ENCODE data around the gene OR10A2. TPM values are rescaled to one million over a fixed set of nuclear protein-coding genes. Genes with fewer than 3 reads are reported as not detected.

Gene OR10A2
- polyA plus RNA-seq, 1 of the 3 experiments (the other 2 are of a cell fraction), result not detected

DNA sequence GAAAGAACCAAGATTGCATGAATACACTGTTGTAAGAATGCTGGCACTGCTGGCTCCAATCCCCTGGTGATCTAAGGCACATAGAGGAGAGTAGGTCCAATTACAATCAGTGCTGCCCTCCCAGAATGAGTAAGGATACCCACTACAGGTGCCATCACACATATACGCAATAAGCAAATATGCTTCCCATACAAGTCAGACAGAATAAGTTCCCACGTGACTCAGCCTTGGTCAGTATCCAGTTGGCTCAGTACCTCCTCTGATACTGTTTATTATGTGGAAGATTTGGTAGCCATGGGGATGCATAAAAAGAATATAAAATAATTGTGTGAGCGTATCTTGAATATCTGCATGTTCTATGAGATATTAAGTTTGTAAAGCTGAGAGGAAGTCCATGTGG, 49.1 kb downstream of the OR10A2 start:
- H4K20me1 ChIP-seq (ENCODE audit: insufficient read depth), result no peaks in the 10 kb centered on the region
- no peak overlapping the region for H3K4me3 ChIP-seq (ENCODE audit: low read depth in 2 of 2, low read length in 1 of 2)
- H3K9me2 ChIP-seq, result no peaks in the 10 kb centered on the region
- no peaks in the 10 kb centered on the region for H3F3A ChIP-seq (replicated peaks; ENCODE audit: insufficient read depth)
- POLR2A ChIA-PET, result no interaction called here
- H3K27ac ChIP-seq (ENCODE audit: low read depth in 2 of 2, low read length in 1 of 2), result no peak overlapping the region
- 12% methylated on average over 3 of the region's 3 CpGs for WGBS (ENCODE audit: low lambda C conversion rate)
- no peaks in the 10 kb centered on the region for H3K36me3 ChIP-seq (replicated peaks in 1 of 2; ENCODE audit: control insufficient read depth in 1 of 2, insufficient read depth in 2 of 2, low read length in 1 of 2)
- H2AFZ ChIP-seq (ENCODE audit: low read depth), result no peak overlapping the region
- H3K27me3 ChIP-seq (ENCODE audit: insufficient read depth), result no peaks in the 10 kb centered on the region
- DNase-seq, result no peak
- H3K4me2 ChIP-seq, result no peak overlapping the region
- CTCF ChIA-PET, result no interaction called here
- no peaks in the 10 kb centered on the region for H3K79me2 ChIP-seq (ENCODE audit: insufficient read depth)
- no peaks in the 10 kb centered on the region for H3K4me1 ChIP-seq (ENCODE audit: control insufficient read depth in 1 of 2, insufficient read depth in 2 of 2, low read depth in 1 of 2, low read length in 1 of 2)
- TF ChIP-seq NRF1 (IDR thresholded peaks at IDR 0.05; ENCODE audit: low read depth, low read length) (no peak), GATA2 (CRISPR knock-in tag; IDR thresholded peaks at IDR 0.05) (no peak), EP300 (IDR thresholded peaks at IDR 0.05; ENCODE audit: borderline replicate concordance in 1 of 2, low read depth in 1 of 2, low read length in 1 of 2) (no peak), FOXJ3 (CRISPR knock-in tag; IDR thresholded peaks at IDR 0.05) (no peak), MXI1 (IDR thresholded peaks at IDR 0.05; ENCODE audit: low read depth, low read length) (no peak), TAF1 (IDR thresholded peaks at IDR 0.05; ENCODE audit: borderline replicate concordance, low read depth, low read length) (no peak), POLR2AphosphoS5 (IDR thresholded peaks at IDR 0.05; ENCODE audit: low read depth, low read length) (no peak), NFIC (IDR thresholded peaks at IDR 0.05; ENCODE audit: borderline replicate concordance) (no peak), SMC3 (IDR thresholded peaks at IDR 0.05; ENCODE audit: low read depth, low read length) (no peak)
- H3K9me3 ChIP-seq, result no peaks in the 10 kb centered on the region
- no peak overlapping the region for H3K9ac ChIP-seq

DNA sequence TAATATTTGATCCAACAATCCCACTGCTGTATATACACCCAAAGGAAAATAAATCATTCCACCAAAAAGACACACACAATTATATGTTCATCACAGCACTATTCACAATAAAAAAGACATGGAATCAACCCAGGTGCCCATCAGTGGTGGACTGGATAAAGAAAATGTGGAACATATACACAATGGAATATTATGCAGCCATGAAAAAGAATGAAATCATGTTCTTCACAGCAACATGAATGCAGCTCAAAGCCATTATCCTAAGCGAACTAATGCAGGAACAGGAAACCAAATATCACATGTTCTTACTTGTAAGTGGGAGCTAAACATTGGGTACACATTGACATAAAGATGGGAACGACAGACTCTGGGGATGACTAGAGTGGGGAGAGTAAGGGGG, 56.8 kb downstream of the OR10A2 start:
- Histone ChIP-seq H3K9me2 (no peaks in the 10 kb centered on the region), H3F3A (replicated peaks; ENCODE audit: insufficient read depth) (no peaks in the 10 kb centered on the region), H2AFZ (ENCODE audit: low read depth) (no peak overlapping the region), H3K36me3 (replicated peaks in 1 of 2; ENCODE audit: control insufficient read depth in 1 of 2, insufficient read depth in 2 of 2, low read length in 1 of 2) (no peaks in the 10 kb centered on the region), H3K4me1 (ENCODE audit: control insufficient read depth in 1 of 2, insufficient read depth in 2 of 2, low read depth in 1 of 2, low read length in 1 of 2) (no peaks in the 10 kb centered on the region), H3K4me2 (no peak overlapping the region), H4K20me1 (ENCODE audit: insufficient read depth) (no peaks in the 10 kb centered on the region), H3K9me3 (no peaks in the 10 kb centered on the region), H3K4me3 (ENCODE audit: low read depth in 2 of 2, low read length in 1 of 2) (no peak overlapping the region), H3K9ac (no peak overlapping the region), H3K27ac (ENCODE audit: low read depth in 2 of 2, low read length in 1 of 2) (no peak overlapping the region), H3K27me3 (ENCODE audit: insufficient read depth) (no peaks in the 10 kb centered on the region), H3K79me2 (ENCODE audit: insufficient read depth) (no peaks in the 10 kb centered on the region)
- POLR2A ChIA-PET, result no interaction called here
- no peak for DNase-seq
- WGBS (ENCODE audit: low lambda C conversion rate), result 9% methylated on average over 2 of the region's 2 CpGs
- no peak for TF ChIP-seq FOSL2 (IDR thresholded peaks at IDR 0.05; ENCODE audit: borderline replicate concordance, low read depth)
- TF ChIP-seq, protein P1, sequence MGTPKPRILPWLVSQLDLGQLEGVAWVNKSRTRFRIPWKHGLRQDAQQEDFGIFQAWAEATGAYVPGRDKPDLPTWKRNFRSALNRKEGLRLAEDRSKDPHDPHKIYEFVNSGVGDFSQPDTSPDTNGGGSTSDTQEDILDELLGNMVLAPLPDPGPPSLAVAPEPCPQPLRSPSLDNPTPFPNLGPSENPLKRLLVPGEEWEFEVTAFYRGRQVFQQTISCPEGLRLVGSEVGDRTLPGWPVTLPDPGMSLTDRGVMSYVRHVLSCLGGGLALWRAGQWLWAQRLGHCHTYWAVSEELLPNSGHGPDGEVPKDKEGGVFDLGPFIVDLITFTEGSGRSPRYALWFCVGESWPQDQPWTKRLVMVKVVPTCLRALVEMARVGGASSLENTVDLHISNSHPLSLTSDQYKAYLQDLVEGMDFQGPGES (IDR thresholded peaks at IDR 0.05; ENCODE audit: low read depth, low read length), result no peak
- TF ChIP-seq, protein P2, sequence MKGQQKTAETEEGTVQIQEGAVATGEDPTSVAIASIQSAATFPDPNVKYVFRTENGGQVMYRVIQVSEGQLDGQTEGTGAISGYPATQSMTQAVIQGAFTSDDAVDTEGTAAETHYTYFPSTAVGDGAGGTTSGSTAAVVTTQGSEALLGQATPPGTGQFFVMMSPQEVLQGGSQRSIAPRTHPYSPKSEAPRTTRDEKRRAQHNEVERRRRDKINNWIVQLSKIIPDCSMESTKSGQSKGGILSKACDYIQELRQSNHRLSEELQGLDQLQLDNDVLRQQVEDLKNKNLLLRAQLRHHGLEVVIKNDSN (IDR thresholded peaks at IDR 0.05; ENCODE audit: borderline replicate concordance, low read depth), result no peak
- no peak for TF ChIP-seq TEAD4 (IDR thresholded peaks at IDR 0.05; ENCODE audit: borderline replicate concordance, insufficient read depth)
- no peak for TF ChIP-seq CHD2 (IDR thresholded peaks at IDR 0.05; ENCODE audit: low read length, partially characterized antibody)
- no peak for TF ChIP-seq EP300 (IDR thresholded peaks at IDR 0.05; ENCODE audit: borderline replicate concordance in 1 of 2, low read depth in 1 of 2, low read length in 1 of 2)
- TF ChIP-seq POLR2AphosphoS5 (IDR thresholded peaks at IDR 0.05; ENCODE audit: low read depth, low read length), result no peak
- CTCF ChIA-PET, result no interaction called here

All from SK-N-SH (cell line).